Measurements from ENCODE around the gene TMC3.

The TMC3 gene

DNA sequence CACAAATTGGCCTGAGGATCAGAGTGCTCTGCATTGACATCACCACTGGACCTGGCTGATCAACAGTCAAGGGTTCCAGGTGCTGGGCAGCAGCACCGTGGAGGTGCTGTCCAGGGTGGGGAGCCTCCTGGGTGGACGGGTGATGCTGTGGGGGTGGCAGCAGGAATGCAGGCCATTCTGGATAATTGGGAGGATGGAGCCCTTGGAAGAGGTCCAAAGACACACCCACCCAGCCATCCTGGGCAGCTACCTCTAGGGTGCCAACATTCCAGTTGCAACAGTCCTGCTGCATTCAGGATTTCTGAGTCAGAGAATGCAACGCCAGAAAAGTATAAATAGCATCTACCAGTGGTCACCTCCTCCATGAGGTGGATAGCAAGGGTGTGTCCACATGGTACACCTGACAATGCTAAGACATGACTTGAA lies 76.9 kb downstream of the TMC3 start:
- DNase-seq (peak; percentile 12), ATAC-seq (no peak)
- Mint-ChIP-seq H3K27ac (peak overlapping the region; percentile 98), H3K4me1 (peaks cover 92% of the 10 kb centered on the region), H3K27me3 (no peaks in the 10 kb centered on the region), H3K36me3 (ENCODE audit: low read depth) (peaks cover 39% of the 10 kb centered on the region), H3K4me3 (peak overlapping the region; percentile 96), H3K9me3 (no peaks in the 10 kb centered on the region)

DNA sequence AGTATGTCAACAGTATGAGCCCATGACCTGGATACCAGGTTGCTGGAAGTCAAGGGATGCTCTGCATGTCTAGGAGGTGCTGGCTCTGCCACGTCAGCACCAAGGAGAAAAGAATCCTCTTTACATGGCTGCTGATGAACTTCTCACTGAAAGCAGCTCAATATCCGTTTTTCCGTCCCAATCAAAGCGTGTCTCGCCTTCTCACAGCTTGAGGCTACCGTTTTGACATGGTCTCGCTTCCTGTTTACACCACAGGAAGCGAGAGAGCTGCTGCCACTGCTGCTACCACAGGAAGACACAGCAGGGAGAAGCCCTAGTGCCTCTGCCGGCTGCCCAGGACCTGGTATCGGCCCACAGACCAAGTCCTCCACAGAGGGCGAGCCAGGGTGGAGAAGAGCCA lies 77.3 kb downstream of the TMC3 start:
- Mint-ChIP-seq H3K36me3 (ENCODE audit: low read depth) (peaks cover 34% of the 10 kb centered on the region), H3K4me1 (peaks cover 92% of the 10 kb centered on the region)
- DNase-seq: peak; percentile 71

GRCh38 chr15:81296186-81296585 lies 77.8 kb downstream of the TMC3 start:
- H3K4me1 Mint-ChIP-seq: peaks cover 92% of the 10 kb centered on the region
- peaks cover 30% of the 10 kb centered on the region for H3K36me3 Mint-ChIP-seq (ENCODE audit: low read depth)
- ATAC-seq (no peak), DNase-seq (peak; percentile 8)
- peak overlapping the region; percentile 98 for H3K27ac Mint-ChIP-seq
- no peaks in the 10 kb centered on the region for H3K9me3 Mint-ChIP-seq
- H3K27me3 Mint-ChIP-seq: no peaks in the 10 kb centered on the region
- peak overlapping the region; percentile 96 for H3K4me3 Mint-ChIP-seq

More for the DNA sequence above, 77.3 kb downstream of the TMC3 start:
- Mint-ChIP-seq H3K9me3 (no peaks in the 10 kb centered on the region), H3K27me3 (no peaks in the 10 kb centered on the region), H3K4me3 (peak overlapping the region; percentile 96), H3K27ac (peak overlapping the region; percentile 98)
- ATAC-seq: peak; percentile 59

- DNase-seq: no peak
- Mint-ChIP-seq H3K27me3 (no peaks in the 10 kb centered on the region), H3K36me3 (ENCODE audit: low read depth) (peaks cover 24% of the 10 kb centered on the region), H3K9me3 (no peaks in the 10 kb centered on the region), H3K4me1 (peaks cover 91% of the 10 kb centered on the region), H3K4me3 (peak overlapping the region; percentile 96), H3K27ac (peak overlapping the region; percentile 98)
- ATAC-seq: no peak
Observed at GRCh38 chr15:81295486-81296121, 78.4 kb downstream of the TMC3 start.

DNA sequence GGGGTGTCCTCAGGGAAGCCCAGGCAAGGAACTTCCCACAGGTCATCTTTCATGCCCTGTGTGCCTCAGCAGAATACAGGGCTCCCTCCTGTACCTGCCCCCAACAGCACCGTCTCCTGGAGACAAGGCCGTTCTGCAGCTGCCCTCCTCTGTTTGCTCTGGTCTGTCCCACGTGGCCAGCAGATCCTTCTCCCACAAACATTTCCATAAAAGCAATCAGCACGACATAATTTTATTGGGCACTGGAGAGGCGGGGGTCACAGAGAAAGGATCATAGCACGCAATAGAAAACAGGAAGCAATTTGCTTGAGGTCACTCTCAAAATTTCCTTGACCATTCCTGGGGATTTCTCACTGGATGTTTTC lies 79.5 kb downstream of the TMC3 start:
- H3K4me1 Mint-ChIP-seq: peaks cover 95% of the 10 kb centered on the region
- peaks cover 14% of the 10 kb centered on the region for H3K36me3 Mint-ChIP-seq (ENCODE audit: low read depth)
- DNase-seq (peak; percentile 47), ATAC-seq (no peak)
- no peaks in the 10 kb centered on the region for H3K27me3 Mint-ChIP-seq
- H3K9me3 Mint-ChIP-seq: no peaks in the 10 kb centered on the region
- peak overlapping the region; percentile 96 for H3K4me3 Mint-ChIP-seq
- peak overlapping the region; percentile 98 for H3K27ac Mint-ChIP-seq

- DNase-seq: peak; percentile 76
Observed at GRCh38 chr15:81293728-81294515, 80.1 kb downstream of the TMC3 start.

GRCh38 chr15:81292523-81293001 lies 81.5 kb downstream of the TMC3 start:
- peaks cover 96% of the 10 kb centered on the region for H3K4me1 Mint-ChIP-seq
- peaks cover 10% of the 10 kb centered on the region for H3K9me3 Mint-ChIP-seq
- peak overlapping the region; percentile 96 for H3K4me3 Mint-ChIP-seq
- H3K36me3 Mint-ChIP-seq (ENCODE audit: low read depth): peaks cover 14% of the 10 kb centered on the region
- no peaks in the 10 kb centered on the region for H3K27me3 Mint-ChIP-seq
- H3K27ac Mint-ChIP-seq: peak overlapping the region; percentile 98
- DNase-seq (peak; percentile 67), ATAC-seq (peak; percentile 20)

More at GRCh38 chr15:81293728-81294515, 80.1 kb downstream of the TMC3 start:
- Mint-ChIP-seq H3K27me3 (no peaks in the 10 kb centered on the region), H3K9me3 (no peaks in the 10 kb centered on the region), H3K27ac (peak overlapping the region; percentile 98), H3K36me3 (ENCODE audit: low read depth) (peaks cover 9% of the 10 kb centered on the region), H3K4me3 (peak overlapping the region; percentile 96), H3K4me1 (peaks cover 97% of the 10 kb centered on the region)
- peak; percentile 69 for ATAC-seq

DNA sequence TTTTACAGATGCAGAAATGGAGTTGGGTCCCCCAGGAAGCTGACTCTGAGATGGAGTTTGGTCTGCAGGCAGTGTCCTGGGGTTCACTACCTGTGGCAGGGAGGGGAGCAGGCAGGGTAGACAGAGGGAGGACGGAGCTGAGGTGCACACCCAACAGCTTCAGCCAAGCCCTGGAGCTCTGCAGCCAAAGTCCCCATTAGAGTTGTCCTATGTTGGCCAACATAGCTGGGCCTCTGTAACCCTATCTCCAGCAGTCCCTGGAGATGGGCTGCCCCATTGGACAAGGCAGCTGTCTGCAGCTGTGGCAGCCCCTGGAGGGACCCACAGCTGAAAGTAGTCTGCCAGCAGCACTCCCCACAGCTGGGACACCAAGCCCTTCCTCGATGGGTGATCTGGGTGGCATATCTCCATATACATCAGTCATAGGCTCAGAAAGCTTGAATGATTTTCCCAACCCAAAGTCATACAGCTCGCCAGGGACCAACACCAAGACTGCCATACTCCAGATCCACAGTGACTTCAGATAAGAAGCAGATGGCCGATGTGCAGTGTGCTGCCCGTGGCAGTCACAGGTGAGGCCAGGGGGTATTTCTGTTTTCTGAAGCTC lies 82.0 kb downstream of the TMC3 start:
- Mint-ChIP-seq H3K9me3 (peaks cover 12% of the 10 kb centered on the region), H3K4me1 (peaks cover 97% of the 10 kb centered on the region), H3K36me3 (ENCODE audit: low read depth) (peaks cover 15% of the 10 kb centered on the region), H3K27me3 (no peaks in the 10 kb centered on the region), H3K4me3 (peak overlapping the region; percentile 96), H3K27ac (peak overlapping the region; percentile 98)
- DNase-seq (no peak), ATAC-seq (no peak)

GRCh38 chr15:81289910-81290309 lies 84.1 kb downstream of the TMC3 start:
- H3K36me3 Mint-ChIP-seq (ENCODE audit: low read depth): peaks cover 29% of the 10 kb centered on the region
- H3K4me1 Mint-ChIP-seq: peaks cover 97% of the 10 kb centered on the region
- H3K4me3 Mint-ChIP-seq: no peak overlapping the region
- no peak for DNase-seq
- H3K9me3 Mint-ChIP-seq: peaks cover 22% of the 10 kb centered on the region
- no peak for ATAC-seq
- H3K27ac Mint-ChIP-seq: peak overlapping the region; percentile 68
- H3K27me3 Mint-ChIP-seq: no peaks in the 10 kb centered on the region

DNA sequence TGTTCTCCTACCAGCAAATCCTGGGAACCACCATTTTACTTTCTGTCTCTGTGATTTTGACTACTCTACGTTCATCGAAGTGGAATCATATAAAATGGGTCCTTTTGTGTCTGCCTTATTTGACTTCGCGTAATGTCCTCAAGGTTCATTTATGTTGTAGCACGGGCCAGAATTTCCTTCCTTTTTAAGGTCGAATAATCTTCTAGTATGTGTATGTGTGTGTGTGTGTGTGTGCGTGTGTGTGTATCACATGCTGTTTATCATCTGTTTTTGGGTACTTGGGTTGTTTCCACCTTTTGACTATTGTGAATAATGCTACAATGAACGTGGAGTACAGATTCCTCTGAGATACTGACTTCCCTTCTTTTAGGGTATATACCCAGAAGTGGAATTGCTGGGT lies 85.4 kb downstream of the TMC3 start:
- peak overlapping the region; percentile 9 for H3K27ac Mint-ChIP-seq
- peaks cover 22% of the 10 kb centered on the region for H3K9me3 Mint-ChIP-seq
- peaks cover 93% of the 10 kb centered on the region for H3K4me1 Mint-ChIP-seq
- H3K4me3 Mint-ChIP-seq: no peak overlapping the region
- DNase-seq (no peak), ATAC-seq (no peak)
- H3K36me3 Mint-ChIP-seq (ENCODE audit: low read depth): peaks cover 34% of the 10 kb centered on the region
- H3K27me3 Mint-ChIP-seq: no peaks in the 10 kb centered on the region

DNA sequence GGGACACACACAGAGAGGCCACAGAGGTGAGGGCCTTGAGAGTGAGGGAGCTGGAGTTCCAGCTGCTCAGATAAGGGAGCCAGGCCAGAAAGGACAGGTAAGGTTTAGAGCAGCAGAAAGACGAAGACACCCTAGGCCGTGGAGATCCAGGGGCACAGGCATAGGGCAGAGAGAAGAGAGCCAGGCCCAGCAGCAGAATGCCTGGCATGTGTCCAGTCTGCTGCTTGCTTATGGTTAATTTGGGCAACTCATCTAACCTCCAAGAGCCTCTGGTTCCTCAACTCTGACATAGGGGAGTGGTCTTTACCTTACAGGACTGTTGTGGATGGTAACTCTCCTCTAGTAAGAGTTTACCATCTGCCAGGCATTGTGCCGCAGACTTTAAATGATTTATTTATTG lies 86.0 kb downstream of the TMC3 start:
- Mint-ChIP-seq H3K27ac (peak overlapping the region; percentile 97), H3K27me3 (no peaks in the 10 kb centered on the region), H3K4me3 (no peak overlapping the region), H3K4me1 (peaks cover 87% of the 10 kb centered on the region), H3K36me3 (ENCODE audit: low read depth) (peaks cover 34% of the 10 kb centered on the region), H3K9me3 (peaks cover 22% of the 10 kb centered on the region)
- DNase-seq (no peak), ATAC-seq (no peak)

GRCh38 chr15:81286621-81287121 lies 87.3 kb downstream of the TMC3 start:
- Mint-ChIP-seq H3K27ac (peak overlapping the region; percentile 97), H3K4me1 (peaks cover 78% of the 10 kb centered on the region), H3K4me3 (peak overlapping the region; percentile 84), H3K36me3 (ENCODE audit: low read depth) (peaks cover 41% of the 10 kb centered on the region), H3K27me3 (no peaks in the 10 kb centered on the region), H3K9me3 (peaks cover 22% of the 10 kb centered on the region)
- ATAC-seq (peak; percentile 80), DNase-seq (no peak)

- Mint-ChIP-seq H3K27ac (peak overlapping the region; percentile 97), H3K36me3 (ENCODE audit: low read depth) (peaks cover 43% of the 10 kb centered on the region), H3K4me3 (peak overlapping the region; percentile 84), H3K4me1 (peaks cover 75% of the 10 kb centered on the region), H3K27me3 (no peaks in the 10 kb centered on the region), H3K9me3 (peaks cover 22% of the 10 kb centered on the region)
- ATAC-seq (no peak), DNase-seq (no peak)
Observed at GRCh38 chr15:81285461-81285860, 88.6 kb downstream of the TMC3 start.

DNA sequence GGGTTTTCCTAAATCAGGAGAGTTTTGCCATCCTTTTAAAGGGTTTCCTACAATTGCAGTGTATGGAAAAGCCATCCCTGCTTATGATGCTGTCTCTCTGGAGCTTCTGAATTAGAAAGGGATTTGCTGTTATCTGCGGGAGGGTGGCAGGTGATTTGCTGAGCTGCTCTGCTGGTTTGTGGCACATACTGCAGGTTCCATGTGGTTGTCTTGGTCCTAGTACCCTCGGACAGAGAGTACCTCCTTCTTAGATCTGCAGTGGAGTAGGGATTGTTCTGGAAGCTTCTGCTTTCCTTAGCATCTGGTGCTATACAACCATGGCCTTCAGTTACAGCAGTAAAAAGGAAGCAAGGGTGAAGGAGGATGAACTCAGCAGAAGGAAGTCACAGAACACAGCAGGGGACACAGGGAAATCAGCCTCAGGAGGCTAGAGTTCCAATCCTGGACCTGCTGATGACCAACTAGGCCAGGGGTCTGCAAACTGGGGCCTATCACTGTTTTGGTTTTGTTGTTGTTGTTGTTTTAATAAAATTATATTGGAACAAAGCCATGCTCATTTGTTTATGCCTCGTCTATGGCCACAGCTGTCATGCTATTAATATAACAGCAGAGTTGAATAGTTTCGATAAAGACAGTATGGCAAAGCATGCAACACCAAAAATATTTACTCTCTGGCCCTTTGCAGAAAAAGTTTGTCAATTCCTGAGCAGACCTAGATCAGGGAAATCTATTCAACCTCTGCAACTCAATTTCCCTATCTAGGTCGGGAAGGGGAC lies 89.6 kb downstream of the TMC3 start:
- no peak for ATAC-seq
- DNase-seq: no peak
- peak overlapping the region; percentile 84 for H3K4me3 Mint-ChIP-seq
- H3K27ac Mint-ChIP-seq: peak overlapping the region; percentile 97
- H3K4me1 Mint-ChIP-seq: peaks cover 67% of the 10 kb centered on the region
- H3K9me3 Mint-ChIP-seq: peaks cover 22% of the 10 kb centered on the region
- peaks cover 43% of the 10 kb centered on the region for H3K36me3 Mint-ChIP-seq (ENCODE audit: low read depth)
- H3K27me3 Mint-ChIP-seq: no peaks in the 10 kb centered on the region
